Measurements from ENCODE around the gene CCDC92B. TPM values are rescaled to one million over a fixed set of nuclear protein-coding genes. Genes with fewer than 3 reads are reported as not detected.

The CCDC92B gene
- total and polyA plus RNA-seq, 2 of the 13 experiments (the other 11 are each of a cell fraction or from before 2014, with no cell fraction given): not detected

DNA sequence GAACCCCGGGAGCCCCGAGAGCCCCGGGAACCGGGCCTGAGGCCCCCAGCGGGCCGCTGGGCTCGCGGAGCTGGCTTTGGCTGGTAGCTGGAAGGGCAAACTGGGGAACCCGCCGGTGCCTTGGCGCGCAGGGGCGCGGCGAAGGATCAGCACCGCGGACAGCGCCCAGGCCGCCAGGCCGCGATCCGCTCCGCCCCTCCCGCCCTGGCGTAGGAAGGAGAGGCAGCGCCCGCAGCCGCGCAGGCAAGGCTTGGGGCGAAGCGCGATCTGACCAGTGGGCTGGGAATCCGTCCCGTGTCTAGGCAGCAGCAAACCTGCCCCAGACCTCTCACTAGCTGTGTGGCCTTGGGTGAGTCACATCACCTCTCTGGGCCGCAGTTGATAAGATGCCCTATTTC is 331 bp upstream of the CCDC92B start (continued):
- TF ChIP-seq CENPX (CRISPR knock-in tag; IDR thresholded peaks at IDR 0.05) (no peak), NKX3-1 (CRISPR knock-in tag; IDR thresholded peaks at IDR 0.05) (peak; percentile 99), JARID2 (CRISPR knock-in tag; IDR thresholded peaks at IDR 0.05; ENCODE audit: insufficient replicate concordance) (peak; percentile 87), RCOR2 (CRISPR knock-in tag; IDR thresholded peaks at IDR 0.05) (no peak), ZNF850 (CRISPR knock-in tag; conservative IDR thresholded peaks at IDR 0.05) (peak; percentile 87), CENPT (CRISPR knock-in tag; IDR thresholded peaks at IDR 0.05; ENCODE audit: low read depth) (peak; percentile 92; the same call in 1 of the 2 replicates), TCF7 (IDR thresholded peaks at IDR 0.05; ENCODE audit: low read depth) (no peak), ZBTB20 (CRISPR knock-in tag; IDR thresholded peaks at IDR 0.05; ENCODE audit: borderline replicate concordance, low read depth) (peak; percentile 62; the same call in 1 of the 2 replicates), SNAI1 (CRISPR knock-in tag; IDR thresholded peaks at IDR 0.05; ENCODE audit: borderline replicate concordance) (peak; percentile 95; the same call in 1 of the 2 replicates), FOXM1 (CRISPR knock-in tag; IDR thresholded peaks at IDR 0.05) (peak; percentile 76; the same call in 1 of the 2 replicates), PHF20 (CRISPR knock-in tag; IDR thresholded peaks at IDR 0.05) (peak; percentile 65), ZNF543 (CRISPR knock-in tag; IDR thresholded peaks at IDR 0.05) (peak; percentile 60; the same call in 1 of the 2 replicates), MBNL3 (CRISPR knock-in tag; conservative IDR thresholded peaks at IDR 0.05) (no peak), ZNF816 (CRISPR knock-in tag; IDR thresholded peaks at IDR 0.05; ENCODE audit: borderline replicate concordance) (peak; percentile 94), ZSCAN25 (CRISPR knock-in tag; IDR thresholded peaks at IDR 0.05) (peak; percentile 93), MYC (CRISPR knock-in tag; IDR thresholded peaks at IDR 0.05; ENCODE audit: borderline replicate concordance) (peak; percentile 80)
- TF ChIP-seq, protein P1, sequence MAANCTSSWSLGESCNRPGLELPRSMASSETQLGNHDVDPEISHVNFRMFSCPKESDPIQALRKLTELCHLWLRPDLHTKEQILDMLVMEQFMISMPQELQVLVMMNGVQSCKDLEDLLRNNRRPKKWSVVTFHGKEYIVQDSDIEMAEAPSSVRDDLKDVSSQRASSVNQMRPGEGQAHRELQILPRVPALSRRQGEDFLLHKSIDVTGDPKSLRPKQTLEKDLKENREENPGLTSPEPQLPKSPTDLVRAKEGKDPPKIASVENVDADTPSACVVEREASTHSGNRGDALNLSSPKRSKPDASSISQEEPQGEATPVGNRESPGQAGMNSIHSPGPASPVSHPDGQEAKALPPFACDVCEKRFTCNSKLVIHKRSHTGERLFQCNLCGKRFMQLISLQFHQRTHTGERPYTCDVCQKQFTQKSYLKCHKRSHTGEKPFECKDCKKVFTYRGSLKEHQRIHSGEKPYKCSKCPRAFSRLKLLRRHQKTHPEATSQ (CRISPR knock-in tag; IDR thresholded peaks at IDR 0.05; ENCODE audit: borderline replicate concordance): peak; percentile 50; the same call in 1 of the 2 replicates
- TF ChIP-seq, protein P2, sequence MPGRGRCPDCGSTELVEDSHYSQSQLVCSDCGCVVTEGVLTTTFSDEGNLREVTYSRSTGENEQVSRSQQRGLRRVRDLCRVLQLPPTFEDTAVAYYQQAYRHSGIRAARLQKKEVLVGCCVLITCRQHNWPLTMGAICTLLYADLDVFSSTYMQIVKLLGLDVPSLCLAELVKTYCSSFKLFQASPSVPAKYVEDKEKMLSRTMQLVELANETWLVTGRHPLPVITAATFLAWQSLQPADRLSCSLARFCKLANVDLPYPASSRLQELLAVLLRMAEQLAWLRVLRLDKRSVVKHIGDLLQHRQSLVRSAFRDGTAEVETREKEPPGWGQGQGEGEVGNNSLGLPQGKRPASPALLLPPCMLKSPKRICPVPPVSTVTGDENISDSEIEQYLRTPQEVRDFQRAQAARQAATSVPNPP (CRISPR knock-in tag; IDR thresholded peaks at IDR 0.05): no peak
- TF ChIP-seq, protein P3, sequence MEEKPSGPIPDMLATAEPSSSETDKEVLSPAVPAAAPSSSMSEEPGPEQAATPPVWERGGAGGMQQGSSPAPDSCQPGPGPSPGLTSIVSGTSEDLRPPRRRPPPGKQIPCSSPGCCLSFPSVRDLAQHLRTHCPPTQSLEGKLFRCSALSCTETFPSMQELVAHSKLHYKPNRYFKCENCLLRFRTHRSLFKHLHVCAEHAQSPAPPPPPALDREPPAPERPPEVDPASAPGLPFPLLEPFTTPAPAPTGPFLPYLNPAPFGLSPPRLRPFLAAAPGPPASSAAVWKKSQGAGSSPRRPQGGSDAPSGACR (CRISPR knock-in tag; IDR thresholded peaks at IDR 0.05): peak; percentile 93; the same call in 1 of the 2 replicates
- TF ChIP-seq, protein P4, sequence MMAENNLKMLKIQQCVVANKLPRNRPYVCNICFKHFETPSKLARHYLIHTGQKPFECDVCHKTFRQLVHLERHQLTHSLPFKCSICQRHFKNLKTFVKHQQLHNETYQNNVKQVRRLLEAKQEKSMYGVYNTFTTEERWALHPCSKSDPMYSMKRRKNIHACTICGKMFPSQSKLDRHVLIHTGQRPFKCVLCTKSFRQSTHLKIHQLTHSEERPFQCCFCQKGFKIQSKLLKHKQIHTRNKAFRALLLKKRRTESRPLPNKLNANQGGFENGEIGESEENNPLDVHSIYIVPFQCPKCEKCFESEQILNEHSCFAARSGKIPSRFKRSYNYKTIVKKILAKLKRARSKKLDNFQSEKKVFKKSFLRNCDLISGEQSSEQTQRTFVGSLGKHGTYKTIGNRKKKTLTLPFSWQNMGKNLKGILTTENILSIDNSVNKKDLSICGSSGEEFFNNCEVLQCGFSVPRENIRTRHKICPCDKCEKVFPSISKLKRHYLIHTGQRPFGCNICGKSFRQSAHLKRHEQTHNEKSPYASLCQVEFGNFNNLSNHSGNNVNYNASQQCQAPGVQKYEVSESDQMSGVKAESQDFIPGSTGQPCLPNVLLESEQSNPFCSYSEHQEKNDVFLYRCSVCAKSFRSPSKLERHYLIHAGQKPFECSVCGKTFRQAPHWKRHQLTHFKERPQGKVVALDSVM (CRISPR knock-in tag; IDR thresholded peaks at IDR 0.05): 0 out of 2 replicates have a peak, but pooled peaks have one; percentile 31
- TF ChIP-seq, protein P5, sequence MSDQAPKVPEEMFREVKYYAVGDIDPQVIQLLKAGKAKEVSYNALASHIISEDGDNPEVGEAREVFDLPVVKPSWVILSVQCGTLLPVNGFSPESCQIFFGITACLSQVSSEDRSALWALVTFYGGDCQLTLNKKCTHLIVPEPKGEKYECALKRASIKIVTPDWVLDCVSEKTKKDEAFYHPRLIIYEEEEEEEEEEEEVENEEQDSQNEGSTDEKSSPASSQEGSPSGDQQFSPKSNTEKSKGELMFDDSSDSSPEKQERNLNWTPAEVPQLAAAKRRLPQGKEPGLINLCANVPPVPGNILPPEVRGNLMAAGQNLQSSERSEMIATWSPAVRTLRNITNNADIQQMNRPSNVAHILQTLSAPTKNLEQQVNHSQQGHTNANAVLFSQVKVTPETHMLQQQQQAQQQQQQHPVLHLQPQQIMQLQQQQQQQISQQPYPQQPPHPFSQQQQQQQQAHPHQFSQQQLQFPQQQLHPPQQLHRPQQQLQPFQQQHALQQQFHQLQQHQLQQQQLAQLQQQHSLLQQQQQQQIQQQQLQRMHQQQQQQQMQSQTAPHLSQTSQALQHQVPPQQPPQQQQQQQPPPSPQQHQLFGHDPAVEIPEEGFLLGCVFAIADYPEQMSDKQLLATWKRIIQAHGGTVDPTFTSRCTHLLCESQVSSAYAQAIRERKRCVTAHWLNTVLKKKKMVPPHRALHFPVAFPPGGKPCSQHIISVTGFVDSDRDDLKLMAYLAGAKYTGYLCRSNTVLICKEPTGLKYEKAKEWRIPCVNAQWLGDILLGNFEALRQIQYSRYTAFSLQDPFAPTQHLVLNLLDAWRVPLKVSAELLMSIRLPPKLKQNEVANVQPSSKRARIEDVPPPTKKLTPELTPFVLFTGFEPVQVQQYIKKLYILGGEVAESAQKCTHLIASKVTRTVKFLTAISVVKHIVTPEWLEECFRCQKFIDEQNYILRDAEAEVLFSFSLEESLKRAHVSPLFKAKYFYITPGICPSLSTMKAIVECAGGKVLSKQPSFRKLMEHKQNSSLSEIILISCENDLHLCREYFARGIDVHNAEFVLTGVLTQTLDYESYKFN (CRISPR knock-in tag; conservative IDR thresholded peaks at IDR 0.05): 0 out of 2 replicates have a peak, but pooled peaks have one; percentile 26
